SK-N-SH (cell line): ENCODE measurements around the gene NID1. TPM values are rescaled to one million over a fixed set of nuclear protein-coding genes. Genes with fewer than 3 reads are reported as not detected.

Source experiments
- CTCF ChIA-PET: fragments of 300-600, 350-600 bp; formaldehyde crosslinking; extraction: SDS; loops from one replicate; lab custom pipeline; 2021; lab: Yijun Ruan, JAX
- POLR2A ChIA-PET: fragments of 350-600 bp; sonication (Branson Sonifier 250); formaldehyde crosslinking; extraction: SDS; loops from one replicate; lab custom pipeline; 2020; ENCODE audit warnings: antibody characterized with exemption, inconsistent platforms; lab: Yijun Ruan, JAX
- DNase-seq: peaks from one replicate; pipeline ENCODE4 v3.0.0; 2012
- H2AFZ ChIP-seq: fragments of 200-600 bp; sonication (generic); 2 replicates; pipeline ENCODE4 v1.8.1; 2016; ENCODE audit warnings: antibody characterized with exemption, mild to moderate bottlenecking, low read depth
- H3F3A ChIP-seq: fragments of 200-600 bp; sonication (generic); replicated peaks from 2 replicates; pipeline ENCODE3; 2016; ENCODE audit warnings: antibody characterized with exemption, mild to moderate bottlenecking; ENCODE audit not compliant: insufficient read depth
- H3K27ac ChIP-seq, 2 experiments: fragments of 200-500 bp in 1 of 2; fragments of 200-600 bp in 1 of 2; sonication (Bioruptor generic) in 1 of 2; sonication (generic), shearing (Covaris generic) in 1 of 2; 2 replicates each; pipeline versions ENCODE4 v1.5.1 to v1.6.1; 2014 to 2016; ENCODE audit warnings: low read depth in 2 of 2, inconsistent platforms in 1 of 2, low read length in 1 of 2, mild to moderate bottlenecking in 1 of 2, mixed read lengths in 1 of 2
- H3K27me3 ChIP-seq: fragments of 200-600 bp; sonication (generic), shearing (Covaris generic); 2 replicates; pipeline ENCODE4 v1.6.1; 2016; ENCODE audit warnings: mixed run types; ENCODE audit not compliant: insufficient read depth
- H3K36me3 ChIP-seq, 2 experiments: fragments of 200-500 bp in 1 of 2; fragments of 200-600 bp in 1 of 2; sonication (Bioruptor generic) in 1 of 2; sonication (generic) in 1 of 2; replicated peaks in 1 of 2; 2 replicates each; pipeline versions ENCODE3 to v1.5.1; 2014 to 2016; ENCODE audit warnings: low read length in 1 of 2, mild to moderate bottlenecking in 1 of 2; ENCODE audit not compliant: insufficient read depth in 2 of 2, control insufficient read depth in 1 of 2
- H3K4me1 ChIP-seq, 2 experiments: fragments of 200-500 bp in 1 of 2; fragments of 200-600 bp in 1 of 2; sonication (Bioruptor generic) in 1 of 2; sonication (generic), shearing (Covaris generic) in 1 of 2; 2 replicates each; pipeline versions ENCODE4 v1.5.1 to v1.6.1; 2014 to 2016; ENCODE audit warnings: low read depth in 1 of 2, low read length in 1 of 2, mixed run types in 1 of 2; ENCODE audit not compliant: insufficient read depth in 2 of 2, control insufficient read depth in 1 of 2
- H3K4me2 ChIP-seq: fragments of 200-600 bp; sonication (generic), shearing (Covaris generic); 2 replicates; pipeline ENCODE4 v1.6.1; 2017; ENCODE audit warnings: mixed run types
- H3K4me3 ChIP-seq, 2 experiments: fragments of 200-500 bp in 1 of 2; fragments of 200-600 bp in 1 of 2; sonication (Bioruptor generic) in 1 of 2; sonication (generic), shearing (Covaris generic) in 1 of 2; 2 replicates each; pipeline versions ENCODE4 v1.5.1 to v1.8.1; 2014 to 2016; ENCODE audit warnings: low read depth in 2 of 2, inconsistent platforms in 1 of 2, low read length in 1 of 2, mild to moderate bottlenecking in 1 of 2, mixed read lengths in 1 of 2, moderate library complexity in 1 of 2
- H3K79me2 ChIP-seq: fragments of 200-600 bp; sonication (generic); 2 replicates; pipeline ENCODE4 v1.8.1; 2017; ENCODE audit warnings: mild to moderate bottlenecking; ENCODE audit not compliant: insufficient read depth
- H3K9ac ChIP-seq: fragments of 200-600 bp; sonication (generic); 2 replicates; pipeline ENCODE4 v1.6.1; 2017; ENCODE audit warnings: mixed run types
- H3K9me2 ChIP-seq: fragments of 200-600 bp; sonication (generic); 2 replicates; pipeline ENCODE4 v1.6.1; 2017; ENCODE audit warnings: mixed run types
- H3K9me3 ChIP-seq: fragments of 200-600 bp; sonication (generic); 2 replicates; pipeline ENCODE4 v1.6.1; 2017; ENCODE audit warnings: mixed run types, mild to moderate bottlenecking, moderate library complexity
- H4K20me1 ChIP-seq: fragments of 200-600 bp; sonication (generic); 2 replicates; pipeline ENCODE4 v1.6.1; 2017; ENCODE audit warnings: mild to moderate bottlenecking, mixed run types; ENCODE audit not compliant: insufficient read depth
- CHD2 ChIP-seq: fragments of 150-350 bp; IDR thresholded peaks from 2 replicates; pipeline ENCODE4 v1.6.1; 2018; ENCODE audit warnings: low read length; ENCODE audit not compliant: partially characterized antibody
- CTCF ChIP-seq: fragments of 200-600 bp; sonication (generic); IDR thresholded peaks from 2 replicates; pipeline ENCODE4 v1.6.1; 2017; ENCODE audit warnings: antibody characterized with exemption, mild to moderate bottlenecking, moderate library complexity
- EZH2phosphoT487 ChIP-seq: fragments of 200-600 bp; sonication (generic); IDR thresholded peaks from 2 replicates; pipeline ENCODE4 v1.6.1; 2017; ENCODE audit warnings: low read depth, mixed run types, mild to moderate bottlenecking, antibody characterized with exemption, moderate library complexity, borderline replicate concordance
- FOSL2 ChIP-seq: IDR thresholded peaks from 2 replicates; pipeline ENCODE4 v1.4.0; 2012; ENCODE audit warnings: low read depth, mild to moderate bottlenecking, moderate library complexity, borderline replicate concordance
- FOXM1 ChIP-seq: IDR thresholded peaks from 2 replicates; pipeline ENCODE4 v1.4.0; 2012; ENCODE audit warnings: low read depth, mild to moderate bottlenecking
- IRF3 ChIP-seq: fragments of 150-350 bp; IDR thresholded peaks from 2 replicates; pipeline ENCODE4 v1.6.1; 2016; ENCODE audit warnings: mild to moderate bottlenecking, low read depth, low read length
- MAX ChIP-seq: IDR thresholded peaks from 2 replicates; pipeline ENCODE4 v1.4.0; 2012; ENCODE audit warnings: low read depth
- MEF2A ChIP-seq: IDR thresholded peaks from 2 replicates; pipeline ENCODE4 v1.4.0; 2012; ENCODE audit warnings: low read depth, borderline replicate concordance
- NFIC ChIP-seq: IDR thresholded peaks from 2 replicates; pipeline ENCODE4 v1.4.0; 2012; ENCODE audit warnings: borderline replicate concordance
- POLR2AphosphoS5 ChIP-seq: IDR thresholded peaks from 2 replicates; pipeline ENCODE4 v1.6.1; 2012; ENCODE audit warnings: low read depth, low read length
- RAD21 ChIP-seq: IDR thresholded peaks from 2 replicates; pipeline ENCODE4 v1.6.1; 2012; ENCODE audit warnings: mild to moderate bottlenecking, low read length
- RCOR1 ChIP-seq: fragments of 150-350 bp; IDR thresholded peaks from 2 replicates; pipeline ENCODE4 v1.6.1; 2017; ENCODE audit warnings: antibody characterized with exemption, low read length
- REST ChIP-seq: IDR thresholded peaks from 2 replicates; pipeline ENCODE4 v1.6.1; 2012; ENCODE audit warnings: mild to moderate bottlenecking, low read depth, low read length, moderate library complexity
- RFX5 ChIP-seq: IDR thresholded peaks from 2 replicates; pipeline ENCODE4 v1.6.1; 2012; ENCODE audit warnings: mild to moderate bottlenecking, improper control_type of control experiment, low read length
- RXRA ChIP-seq: IDR thresholded peaks from 2 replicates; pipeline ENCODE4 v1.4.0; 2012; ENCODE audit warnings: low read depth, mild to moderate bottlenecking, borderline replicate concordance
- TAF1 ChIP-seq: IDR thresholded peaks from 2 replicates; pipeline ENCODE4 v1.6.1; 2012; ENCODE audit warnings: low read depth, mild to moderate bottlenecking, low read length, moderate library complexity, borderline replicate concordance
- TEAD4 ChIP-seq: IDR thresholded peaks from 2 replicates; pipeline ENCODE4 v1.4.0; 2012; ENCODE audit warnings: mild to moderate bottlenecking, borderline replicate concordance; ENCODE audit not compliant: insufficient read depth
- YY1 ChIP-seq: IDR thresholded peaks from 2 replicates; pipeline ENCODE4 v1.4.0; 2012; ENCODE audit warnings: low read depth, mild to moderate bottlenecking
- ZBTB33 ChIP-seq: IDR thresholded peaks from 2 replicates; pipeline ENCODE4 v1.4.0; 2012; ENCODE audit warnings: low read depth, borderline replicate concordance
- WGBS: methylation state at CpG from one replicate; pipeline ENCODE4 v1.1.6; 2017; ENCODE audit warnings: low lambda C conversion rate; 5-methylcytosine and 5-hydroxymethylcytosine counted together
- polyA plus RNA-seq, 3 experiments: library from polyadenylated mRNA; depleted of rRNA; stranded (reverse); fragments of >200 nt; gene quantifications; 2 replicates each; pipeline ENCODE4 v1.2.3, GENCODE V29; 2012

The NID1 gene
- polyA plus RNA-seq, 1 of the 3 experiments (the other 2 are of a cell fraction) = 74.3 TPM

- TF ChIP-seq REST (no peak), RXRA (no peak), TAF1 (no peak), RCOR1 (no peak), POLR2AphosphoS5 (no peak), TEAD4 (no peak)
Measured at GRCh38 chr1:236038034-236038433, 26.9 kb downstream of the NID1 start (continued).

DNA sequence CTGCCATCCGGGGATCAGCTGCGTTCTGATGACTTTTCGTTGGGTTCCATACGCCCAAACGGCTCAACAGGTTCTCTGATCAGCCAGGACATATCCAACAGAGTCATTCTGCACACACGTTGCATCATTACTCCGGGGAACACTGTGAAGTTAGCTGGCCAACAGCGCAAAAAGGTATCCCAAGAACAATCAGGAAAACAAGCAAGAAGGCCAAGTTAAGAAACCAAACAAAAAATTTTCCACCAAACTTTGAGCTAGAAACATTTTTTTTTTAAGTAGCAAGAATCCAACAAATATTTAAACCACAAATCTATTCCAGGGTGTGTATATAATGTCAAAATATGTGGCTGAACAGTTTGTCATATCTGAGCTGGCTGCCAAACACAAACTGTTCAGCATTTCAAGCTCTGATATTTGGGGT, 29.2 kb downstream of the NID1 start:
- Histone ChIP-seq H4K20me1 (no peaks in the 10 kb centered on the region), H3K4me3 (no peak overlapping the region)
- TF ChIP-seq RAD21 (no peak), FOSL2 (no peak), MAX (no peak), CHD2 (no peak), RCOR1 (no peak), POLR2AphosphoS5 (no peak), EZH2phosphoT487 (no peak), FOXM1 (no peak), NFIC (no peak), YY1 (no peak), MEF2A (no peak), CTCF (no peak), RXRA (no peak), TEAD4 (no peak), ZBTB33 (no peak), IRF3 (no peak), RFX5 (no peak)
- TF ChIP-seq, all 33 proteins: peak for 0
- WGBS = 86% methylated on average over 8 of the region's 8 CpGs
- Histone ChIP-seq H3K36me3 (peaks cover 0 to 20% of the 10 kb centered on the region in 2 experiments), H3K9ac (no peak overlapping the region), H3K79me2 (no peaks in the 10 kb centered on the region), H2AFZ (no peak overlapping the region), H3F3A (no peaks in the 10 kb centered on the region), H3K9me2 (no peaks in the 10 kb centered on the region), H3K4me2 (no peak overlapping the region), H3K9me3 (no peaks in the 10 kb centered on the region), H3K27ac (no peak overlapping the region), H3K27me3 (no peaks in the 10 kb centered on the region), H3K4me1 (no peaks in the 10 kb centered on the region)
- CTCF ChIA-PET = no interaction called here
- DNase-seq = no peak
- POLR2A ChIA-PET = no interaction called here
